Large intestine (tissue), 3 donors: Measurements from ENCODE around the gene SLC30A2. TPM values are rescaled to one million over a fixed set of nuclear protein-coding genes. Genes with fewer than 3 reads are reported as not detected.

Source experiments
- DNase-seq, 2 donors: peaks; one replicate each; pipeline versions ENCODE4 v3.0.0 to v3.0.0-alpha.2; 2013
- H3K27ac ChIP-seq: one replicate; pipeline ENCODE4 v1.5.1; 2013; ENCODE audit warnings: low read length
- H3K27me3 ChIP-seq: 2 replicates; pipeline ENCODE4 v1.6.1; 2013; ENCODE audit warnings: low read length; ENCODE audit not compliant: control insufficient read depth, insufficient read depth
- H3K36me3 ChIP-seq: 2 replicates; pipeline ENCODE4 v1.6.1; 2013; ENCODE audit warnings: low read length; ENCODE audit not compliant: control insufficient read depth, insufficient read depth
- H3K4me1 ChIP-seq: one replicate; pipeline ENCODE4 v1.6.1; 2013; ENCODE audit warnings: low read length; ENCODE audit not compliant: control insufficient read depth, insufficient read depth
- H3K4me3 ChIP-seq: one replicate; pipeline ENCODE4 v1.5.1; 2013; ENCODE audit warnings: low read length
- H3K9me3 ChIP-seq: one replicate; pipeline ENCODE4 v1.6.1; 2013; ENCODE audit warnings: mild to moderate bottlenecking, low read depth, low read length, moderate library complexity; ENCODE audit not compliant: control insufficient read depth
- whole genome bisulfite sequencing: methylation state at CpG from one replicate; pipeline ENCODE4 v1.1.5; 2013; ENCODE audit warnings: low lambda C conversion rate; ENCODE audit not compliant: insufficient coverage; 5-methylcytosine and 5-hydroxymethylcytosine counted together
- polyA plus RNA-seq: library from polyadenylated mRNA; unstranded; fragments of 120-200 nt; gene quantifications from one replicate; pipeline ENCODE4 v1.2.1, GENCODE V29; 2013

SLC30A2 gene
- polyA plus RNA-seq, 1 donor, result 24.9 TPM

DNA sequence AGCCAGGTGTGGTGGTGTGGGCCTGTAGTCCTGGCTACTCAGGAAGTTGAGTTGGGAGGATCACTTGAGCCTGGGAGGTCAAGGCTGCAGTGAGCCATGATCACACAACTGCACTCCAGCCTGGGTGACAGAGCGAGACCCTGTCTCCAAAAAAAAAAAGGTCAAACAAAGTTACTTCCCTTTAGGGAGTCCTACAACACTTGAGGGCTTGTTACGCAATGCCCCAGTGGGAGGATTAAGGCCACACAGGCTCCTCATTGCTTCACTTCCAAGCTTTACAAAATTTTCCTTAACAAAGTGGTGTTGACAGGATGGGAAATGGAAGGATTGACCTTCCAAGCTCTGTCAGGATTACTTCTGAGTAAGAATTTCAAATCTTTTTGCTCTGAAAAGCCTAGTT lies 30.6 kb downstream of the SLC30A2 start:
- Histone ChIP-seq H3K27me3 (no peaks in the 10 kb centered on the region), H3K4me1 (peaks cover 14% of the 10 kb centered on the region), H3K9me3 (no peaks in the 10 kb centered on the region), H3K27ac (no peak overlapping the region), H3K4me3 (no peak overlapping the region), H3K36me3 (no peaks in the 10 kb centered on the region)
- no CpG with 5 or more reads among the region's 2 CpGs for WGBS
- DNase-seq, result no peak

GRCh38 chr1:26014179-26014578 lies 31.7 kb downstream of the SLC30A2 start:
- no peak overlapping the region for H3K4me3 ChIP-seq
- no peaks in the 10 kb centered on the region for H3K36me3 ChIP-seq
- H3K27ac ChIP-seq, result no peak overlapping the region
- H3K4me1 ChIP-seq, result peaks cover 9% of the 10 kb centered on the region
- no peaks in the 10 kb centered on the region for H3K27me3 ChIP-seq
- DNase-seq, result no peak
- no CpG with 5 or more reads among the region's 2 CpGs for WGBS
- no peaks in the 10 kb centered on the region for H3K9me3 ChIP-seq

GRCh38 chr1:26012864-26013263 lies 33.1 kb downstream of the SLC30A2 start:
- H3K27me3 ChIP-seq, result no peaks in the 10 kb centered on the region
- H3K9me3 ChIP-seq, result no peaks in the 10 kb centered on the region
- no peak overlapping the region for H3K4me3 ChIP-seq
- H3K36me3 ChIP-seq, result no peaks in the 10 kb centered on the region
- peaks cover 9% of the 10 kb centered on the region for H3K4me1 ChIP-seq
- no CpG with 5 or more reads among the region's 3 CpGs for WGBS
- H3K27ac ChIP-seq, result no peak overlapping the region
- DNase-seq, result no peak

DNA sequence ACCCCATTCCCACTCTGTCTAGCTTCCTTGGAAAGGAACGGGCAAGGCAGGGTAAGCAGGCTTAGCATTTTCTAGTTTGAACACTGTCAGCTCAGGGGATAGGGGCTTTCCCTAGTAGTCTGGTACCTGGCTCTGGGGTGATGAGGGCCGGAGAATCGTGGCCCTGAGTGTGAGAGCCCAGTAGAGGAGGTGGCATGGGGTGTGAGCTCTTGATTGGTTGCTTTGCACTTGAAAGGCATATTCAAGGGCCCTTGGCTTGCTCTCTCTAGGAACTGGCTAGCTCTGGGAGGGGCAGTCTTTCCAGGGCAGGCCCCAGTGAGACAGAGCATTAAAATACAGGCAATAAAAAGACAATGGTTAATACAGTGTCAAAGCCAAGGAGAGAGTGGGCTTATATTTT lies 35.1 kb downstream of the SLC30A2 start:
- no peak overlapping the region for H3K4me3 ChIP-seq
- H3K9me3 ChIP-seq, result no peaks in the 10 kb centered on the region
- DNase-seq, result no peak
- H3K27ac ChIP-seq, result no peak overlapping the region
- peaks cover 9% of the 10 kb centered on the region for H3K4me1 ChIP-seq
- no peaks in the 10 kb centered on the region for H3K27me3 ChIP-seq
- H3K36me3 ChIP-seq, result no peaks in the 10 kb centered on the region
- no CpG with 5 or more reads among the region's 3 CpGs for WGBS

DNA sequence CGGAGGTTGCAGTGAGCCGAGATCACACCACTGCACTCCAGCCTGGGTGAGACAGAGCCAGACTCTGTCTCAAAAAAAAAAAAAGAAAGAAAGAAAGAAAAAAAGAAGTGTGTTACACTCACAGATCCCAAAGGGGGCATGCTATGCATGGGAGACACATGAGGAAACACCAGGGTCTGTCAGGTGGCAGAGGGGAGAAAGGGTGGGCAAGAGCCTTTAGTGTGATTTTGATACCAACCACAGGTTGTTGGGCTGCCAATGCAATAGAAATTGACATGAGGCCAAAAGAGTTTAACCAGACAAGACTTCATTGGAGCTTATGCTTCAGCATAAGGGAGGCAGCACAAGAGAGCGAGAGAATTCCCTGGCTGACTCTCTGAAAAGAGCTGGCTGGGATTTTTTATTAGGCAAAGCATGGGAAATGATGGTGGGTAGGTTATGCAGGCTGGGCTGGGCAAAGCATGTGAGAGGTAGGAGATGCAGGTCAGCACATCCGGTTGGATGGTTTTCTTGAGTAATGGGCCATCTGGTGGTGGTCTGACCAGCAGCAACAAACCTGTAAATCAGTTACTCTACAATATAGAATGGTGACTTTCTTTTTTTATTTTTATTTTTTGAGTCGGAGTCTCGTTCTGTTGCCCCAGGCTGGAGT lies 36.0 kb downstream of the SLC30A2 start:
- Histone ChIP-seq H3K4me1 (peaks cover 9% of the 10 kb centered on the region), H3K27me3 (no peaks in the 10 kb centered on the region), H3K36me3 (no peaks in the 10 kb centered on the region), H3K4me3 (no peak overlapping the region), H3K27ac (no peak overlapping the region), H3K9me3 (no peaks in the 10 kb centered on the region)
- DNase-seq, result no peak
- no CpG with 5 or more reads among the region's 6 CpGs for WGBS

- Histone ChIP-seq H3K36me3 (no peaks in the 10 kb centered on the region), H3K4me3 (no peak overlapping the region), H3K4me1 (no peaks in the 10 kb centered on the region), H3K27ac (no peak overlapping the region), H3K9me3 (no peaks in the 10 kb centered on the region), H3K27me3 (no peaks in the 10 kb centered on the region)
- no CpG with 5 or more reads among the region's 16 CpGs for WGBS
- DNase-seq, result no peak
Observed at GRCh38 chr1:26006710-26007109, 39.2 kb downstream of the SLC30A2 start.

- Histone ChIP-seq H3K4me1 (no peaks in the 10 kb centered on the region), H3K9me3 (no peaks in the 10 kb centered on the region), H3K27me3 (no peaks in the 10 kb centered on the region), H3K27ac (no peak overlapping the region), H3K36me3 (no peaks in the 10 kb centered on the region), H3K4me3 (no peak overlapping the region)
- no CpG with 5 or more reads among the region's 4 CpGs for WGBS
- no peak for DNase-seq
Observed at GRCh38 chr1:26005434-26006105, 40.3 kb downstream of the SLC30A2 start.

- Histone ChIP-seq H3K9me3 (no peaks in the 10 kb centered on the region), H3K27ac (no peak overlapping the region), H3K4me1 (peaks cover under 1% of the 10 kb centered on the region), H3K36me3 (no peaks in the 10 kb centered on the region), H3K27me3 (no peaks in the 10 kb centered on the region), H3K4me3 (no peak overlapping the region)
- no CpG with 5 or more reads among the region's 2 CpGs for WGBS
- no peak for DNase-seq
Observed at GRCh38 chr1:26003756-26004155, 42.2 kb downstream of the SLC30A2 start.

DNA sequence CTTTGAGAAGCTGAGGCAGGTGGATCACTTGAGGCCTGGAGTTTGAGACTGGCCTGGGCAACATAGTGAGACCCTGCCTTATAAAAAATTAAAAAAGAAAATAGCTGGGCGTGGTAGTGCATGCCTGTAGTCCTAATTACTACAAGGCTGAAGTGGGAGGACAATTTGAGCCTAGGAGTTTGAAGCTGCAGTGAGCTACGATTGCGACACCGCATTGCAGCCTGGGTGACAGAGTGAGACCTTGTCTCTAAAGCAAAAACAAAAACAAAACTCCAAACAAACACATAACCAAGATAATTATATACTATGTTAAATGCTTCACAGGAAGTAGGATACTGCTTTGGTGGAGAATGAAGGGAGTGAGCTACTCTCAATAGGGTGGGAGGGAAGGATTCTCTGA lies 42.7 kb downstream of the SLC30A2 start:
- 80% methylated on average over 2 of the region's 4 CpGs for WGBS
- Histone ChIP-seq H3K27me3 (no peaks in the 10 kb centered on the region), H3K4me1 (peaks cover 4% of the 10 kb centered on the region), H3K4me3 (no peak overlapping the region), H3K36me3 (no peaks in the 10 kb centered on the region), H3K9me3 (no peaks in the 10 kb centered on the region), H3K27ac (no peak overlapping the region)
- DNase-seq, result no peak

GRCh38 chr1:25999041-25999800 lies 46.7 kb downstream of the SLC30A2 start:
- no peak overlapping the region for H3K4me3 ChIP-seq
- no peak overlapping the region for H3K27ac ChIP-seq
- no peaks in the 10 kb centered on the region for H3K9me3 ChIP-seq
- H3K4me1 ChIP-seq, result peaks cover 18% of the 10 kb centered on the region
- H3K27me3 ChIP-seq, result no peaks in the 10 kb centered on the region
- H3K36me3 ChIP-seq, result no peaks in the 10 kb centered on the region
- DNase-seq, result no peak
- no CpG with 5 or more reads among the region's 18 CpGs for WGBS
